ENCODE results near the gene INSIG1. TPM values are rescaled to one million over a fixed set of nuclear protein-coding genes. Genes with fewer than 3 reads are reported as not detected.

INSIG1 gene
- total RNA-seq, 1 donor from 2014 or later: 15.2 TPM

- DNase-seq (ENCODE audit: low spot score): no peak
- intact Hi-C loops (cut with DNase I): no loop called here
Observed at GRCh38 chr7:155316427-155317113, 18.9 kb downstream of the INSIG1 start.

DNA sequence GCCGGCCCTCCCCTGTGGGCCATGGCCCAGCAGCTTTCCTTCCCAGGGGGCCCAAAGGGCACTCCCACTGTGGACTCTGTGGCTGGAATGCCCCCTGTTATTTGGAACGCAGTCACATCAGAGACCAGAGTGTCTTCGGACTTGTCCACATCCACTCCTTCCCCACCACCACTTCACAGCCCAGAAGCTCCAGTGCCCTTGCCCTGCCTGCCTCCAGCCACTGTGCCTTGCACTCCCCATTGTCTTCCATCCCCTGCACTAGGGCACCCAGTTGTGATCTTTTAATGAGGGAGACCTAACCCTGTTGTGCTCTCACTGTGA, 19.4 kb downstream of the INSIG1 start:
- intact Hi-C loops (cut with DNase I): no loop called here
- DNase-seq (ENCODE audit: low spot score): no peak

GRCh38 chr7:155318245-155318644, 20.6 kb downstream of the INSIG1 start:
- intact Hi-C loops (cut with DNase I): no loop called here
- no peak for DNase-seq (ENCODE audit: low spot score)

GRCh38 chr7:155322530-155322929, 24.9 kb downstream of the INSIG1 start:
- DNase-seq (ENCODE audit: low spot score): no peak

DNA sequence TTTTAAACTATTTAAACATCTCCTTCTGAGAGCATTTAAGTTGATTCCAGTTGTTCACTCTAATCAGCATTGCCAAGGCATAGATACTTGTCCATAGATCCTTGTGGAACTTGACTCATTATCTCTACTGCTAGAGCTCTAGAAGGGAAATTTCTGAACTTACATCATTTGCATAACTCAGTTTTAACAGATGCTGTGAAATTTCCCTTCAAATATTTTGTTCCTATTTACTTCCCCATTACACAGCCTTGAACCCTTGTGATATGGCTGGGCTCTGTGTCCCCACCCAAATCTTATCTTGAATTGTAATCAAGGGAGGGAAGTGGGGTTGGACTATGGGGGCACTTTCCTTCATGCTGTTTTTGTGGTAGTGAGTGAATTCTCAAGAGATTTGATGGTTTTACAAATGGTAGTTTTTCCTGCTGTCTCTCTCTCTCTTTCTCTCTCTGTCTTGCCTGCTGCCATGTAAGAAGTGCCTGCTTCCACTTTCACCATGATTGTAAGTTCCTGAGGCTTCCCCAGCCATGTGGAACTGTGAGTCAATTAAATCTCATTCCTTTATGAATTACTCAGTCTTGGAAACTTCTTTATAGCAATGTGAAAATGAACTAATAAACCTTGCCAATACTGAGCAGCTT, 25.4 kb downstream of the INSIG1 start:
- intact Hi-C loops (cut with DNase I): no loop called here

More at GRCh38 chr7:155322530-155322929, 24.9 kb downstream of the INSIG1 start:
- intact Hi-C loops (cut with DNase I): no loop called here

DNA sequence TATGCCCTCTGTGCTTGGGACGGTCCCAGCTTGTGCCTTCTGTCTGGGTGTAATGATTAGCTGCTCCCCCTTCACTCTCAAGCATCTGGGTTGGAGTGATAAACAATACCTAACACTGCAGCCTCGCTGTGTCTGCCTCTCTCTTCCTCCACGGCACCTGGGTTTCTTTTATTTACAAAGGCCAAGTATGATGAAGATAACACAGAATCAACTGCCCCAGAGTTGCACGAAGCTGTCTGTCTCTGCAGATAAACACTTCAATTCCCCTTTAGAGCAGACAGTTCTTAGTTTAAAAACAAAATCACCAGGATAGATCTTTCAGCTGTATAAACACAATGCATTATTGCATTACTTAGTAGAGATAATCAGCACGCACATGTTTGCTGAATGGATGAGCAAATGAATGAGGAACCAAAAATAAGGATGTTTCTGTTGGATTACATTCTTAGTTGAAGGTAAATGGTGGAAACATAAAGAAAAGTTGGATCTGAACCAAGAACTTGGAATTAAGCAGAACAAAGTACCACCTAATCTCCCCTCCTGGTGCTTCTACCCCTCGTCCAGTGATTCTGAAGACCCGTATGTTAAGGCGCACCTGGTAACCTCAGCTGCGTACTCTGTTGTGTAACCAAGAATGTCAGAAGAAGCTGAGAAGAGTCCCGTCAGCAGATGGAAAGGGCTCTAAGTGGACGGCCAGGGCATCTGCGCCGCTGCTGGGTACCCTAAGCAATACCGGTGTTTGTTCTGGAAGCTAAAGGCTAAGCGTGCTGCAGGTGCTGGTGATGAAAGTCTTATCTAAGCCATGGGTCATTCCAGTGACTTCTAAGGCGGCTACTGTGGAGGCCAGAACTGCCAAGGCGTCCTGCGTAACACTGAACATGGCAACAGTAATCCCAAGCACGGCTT, 26.6 kb downstream of the INSIG1 start:
- DNase-seq (ENCODE audit: low spot score): no peak
- intact Hi-C loops (cut with DNase I): no loop called here

More for the DNA sequence above, 25.4 kb downstream of the INSIG1 start:
- DNase-seq (ENCODE audit: low spot score): no peak

- intact Hi-C loops (cut with DNase I): no loop called here
- DNase-seq (ENCODE audit: low spot score): no peak
Observed at GRCh38 chr7:155324918-155325235, 27.2 kb downstream of the INSIG1 start.

- intact Hi-C loops (cut with DNase I): no loop called here
- no peak for DNase-seq (ENCODE audit: low spot score)
Observed at GRCh38 chr7:155326385-155326784, 28.7 kb downstream of the INSIG1 start.

DNA sequence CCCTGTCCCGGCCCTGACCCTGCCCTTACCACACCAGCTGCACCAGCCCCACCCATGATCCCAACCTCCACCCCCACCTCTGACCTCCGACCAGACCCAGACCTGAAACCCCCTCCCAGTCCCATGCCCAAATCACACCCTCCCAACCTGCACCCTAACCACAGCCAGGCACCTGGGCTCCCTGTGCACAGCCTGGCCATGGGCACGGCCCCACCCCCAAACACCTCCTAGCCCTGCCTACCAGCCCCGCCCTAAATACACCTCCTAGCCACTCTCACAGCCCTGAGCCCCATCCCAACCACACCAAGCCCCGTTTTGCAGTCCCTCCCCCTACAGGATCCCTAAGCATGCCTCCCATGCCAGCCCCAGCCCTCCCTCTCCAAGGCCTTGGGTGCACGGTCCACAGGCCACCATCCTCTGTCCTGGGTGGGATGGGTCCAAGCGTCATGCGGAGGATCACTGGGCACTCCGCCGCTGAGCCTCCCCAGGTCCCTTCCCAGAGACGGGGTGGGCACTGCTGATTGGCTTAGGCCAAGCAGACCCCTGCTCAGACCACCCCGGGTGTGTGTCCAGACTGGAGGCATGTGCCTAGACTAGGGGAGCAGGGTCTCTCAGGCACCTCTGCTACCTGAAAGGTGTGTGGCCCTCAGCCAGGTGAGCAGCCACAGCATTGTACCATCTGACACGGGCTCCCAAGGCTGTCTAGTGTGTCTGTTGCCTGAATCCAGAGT, 30.1 kb downstream of the INSIG1 start:
- intact Hi-C loops (cut with DNase I): no loop called here
- DNase-seq (ENCODE audit: low spot score): no peak

DNA sequence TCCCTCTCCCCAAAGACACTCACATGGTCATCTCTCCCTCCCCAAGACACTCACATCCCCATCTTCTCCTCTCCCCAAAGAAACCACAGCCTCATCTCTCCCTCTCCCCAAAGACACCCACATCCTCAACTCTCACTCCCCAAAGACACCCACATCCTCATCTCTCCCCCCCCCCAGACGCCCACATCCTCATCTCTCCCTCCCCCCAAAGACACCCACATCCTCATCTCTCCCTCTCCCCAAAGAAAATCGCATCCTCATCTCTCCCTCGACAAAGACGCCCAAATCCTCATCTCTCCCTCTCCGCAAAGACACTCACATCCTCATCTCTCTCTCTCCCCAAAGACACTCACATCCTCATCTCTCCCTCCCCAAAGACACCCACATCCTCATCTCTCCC, 31.5 kb downstream of the INSIG1 start:
- intact Hi-C loops (cut with DNase I): no loop called here

DNA sequence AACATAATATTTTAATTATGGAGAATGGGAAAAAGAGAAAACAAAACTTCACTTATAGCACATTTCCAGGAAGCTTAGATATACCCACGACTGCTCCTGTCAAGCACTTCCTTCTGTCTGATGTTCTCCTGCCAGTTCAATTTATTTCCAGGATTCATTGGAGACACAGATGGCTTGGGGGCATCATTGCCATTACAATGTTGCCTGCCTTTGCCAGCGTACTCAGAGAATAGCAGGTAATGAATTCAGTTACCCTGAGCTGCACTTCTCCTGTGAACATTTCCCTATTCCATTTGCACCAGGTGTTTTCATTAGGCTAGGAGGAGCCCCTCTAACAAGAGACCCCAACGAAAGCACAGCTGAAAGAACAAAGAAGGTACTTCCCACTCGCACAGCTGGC, 33.7 kb downstream of the INSIG1 start:
- DNase-seq (ENCODE audit: low spot score): no peak
- intact Hi-C loops (cut with DNase I): no loop called here

More for the DNA sequence above, 31.5 kb downstream of the INSIG1 start:
- DNase-seq (ENCODE audit: low spot score): no peak

DNA sequence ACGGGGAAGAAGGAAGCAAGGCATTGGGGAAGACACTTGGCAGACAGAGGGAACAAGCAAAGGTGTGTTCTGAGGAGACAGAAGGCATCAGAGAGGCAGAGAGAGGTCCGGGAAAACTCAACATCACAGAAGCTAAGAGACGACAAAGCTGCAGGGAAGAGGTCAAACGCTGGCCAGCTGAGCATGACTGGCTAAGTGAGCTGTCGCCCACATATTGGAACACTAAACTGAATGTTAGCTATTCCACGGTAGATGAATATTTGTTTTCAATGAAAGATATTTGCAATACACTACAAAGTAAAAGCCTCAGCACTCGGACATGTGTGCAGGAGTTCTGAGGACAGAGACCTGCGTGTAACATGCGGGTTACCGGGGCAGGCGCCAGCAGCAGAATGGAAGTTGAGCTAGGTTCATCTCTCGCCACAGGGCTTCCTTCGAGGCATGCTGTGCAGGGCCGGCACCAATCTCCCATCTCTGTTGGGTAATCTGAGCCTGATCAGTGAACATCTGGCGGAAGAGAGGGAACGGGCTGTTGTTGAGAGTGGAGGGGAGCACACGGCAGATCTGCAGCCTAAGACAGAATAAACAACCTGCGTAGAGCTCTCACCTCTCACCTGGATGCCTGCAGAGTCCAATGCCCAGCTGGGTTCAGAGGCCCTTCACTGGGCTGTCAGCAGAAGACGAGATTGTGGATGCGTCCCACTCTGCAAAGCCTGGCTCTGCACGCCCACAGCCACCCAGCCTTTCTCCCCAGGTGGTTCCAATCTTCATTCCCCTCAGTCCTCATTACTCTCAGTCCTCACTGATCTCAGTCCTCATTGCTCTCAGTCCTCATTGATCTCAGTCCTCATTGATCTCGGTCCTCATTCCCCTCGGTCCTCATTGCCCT, 35.9 kb downstream of the INSIG1 start:
- intact Hi-C loops (cut with DNase I): no loop called here
- DNase-seq (ENCODE audit: low spot score): no peak

- intact Hi-C loops (cut with DNase I): no loop called here
- DNase-seq (ENCODE audit: low spot score): no peak
Observed at GRCh38 chr7:155336812-155337602, 39.3 kb downstream of the INSIG1 start.

- no peak for DNase-seq (ENCODE audit: low spot score)
- intact Hi-C loops (cut with DNase I): no loop called here
Observed at GRCh38 chr7:155337946-155338631, 40.4 kb downstream of the INSIG1 start.

DNA sequence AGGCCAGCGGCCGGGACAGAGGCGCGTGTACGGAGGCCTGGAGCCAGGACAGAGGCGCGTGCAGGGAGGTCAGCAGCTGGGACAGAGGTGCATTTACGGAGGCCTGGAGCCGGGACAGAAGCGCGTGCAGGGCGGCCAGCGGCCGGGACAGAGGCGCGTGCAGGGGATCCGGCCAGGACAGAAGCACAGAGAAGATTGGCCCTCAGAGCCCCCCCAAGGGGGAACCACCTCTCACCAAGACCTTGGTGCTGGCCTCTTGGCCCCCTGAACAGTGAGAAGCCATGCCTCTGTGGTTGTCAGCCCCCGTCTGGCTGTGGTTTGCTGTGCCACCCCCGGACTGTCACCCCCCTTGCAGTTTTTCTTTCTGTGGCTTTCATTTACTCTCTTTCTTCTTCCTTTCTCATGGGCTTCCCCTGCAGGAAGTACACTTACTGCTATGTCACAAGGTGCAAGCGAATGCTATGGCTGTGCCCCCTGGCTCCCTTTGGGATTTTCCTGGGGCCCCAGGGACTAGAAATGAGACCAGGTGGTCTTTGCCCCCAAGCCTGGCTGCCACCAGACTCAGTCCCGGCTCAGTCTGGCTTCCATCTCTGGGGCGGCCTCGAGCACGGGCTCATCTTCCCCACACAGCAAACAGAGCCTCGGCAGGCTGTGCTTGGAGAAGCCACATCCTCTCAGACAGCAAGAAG, 41.1 kb downstream of the INSIG1 start:
- no peak for DNase-seq (ENCODE audit: low spot score)

GRCh38 chr7:155339474-155339873, 41.8 kb downstream of the INSIG1 start:
- intact Hi-C loops (cut with DNase I): no loop called here
- DNase-seq (ENCODE audit: low spot score): no peak

More for the DNA sequence above, 41.1 kb downstream of the INSIG1 start:
- intact Hi-C loops (cut with DNase I): no loop called here

GRCh38 chr7:155340071-155340531, 42.4 kb downstream of the INSIG1 start:
- intact Hi-C loops (cut with DNase I): no loop called here
- DNase-seq (ENCODE audit: low spot score): no peak
